ENCODE measurements around the gene HOXD3. TPM values are rescaled to one million over a fixed set of nuclear protein-coding genes. Genes with fewer than 3 reads are reported as not detected.

Gene HOXD3
- total RNA-seq, 4 donors from 2014 or later = 1.8 to 2.7 (median 2.2) TPM

GRCh38 chr2:176139661-176140512 is 17.2 kb upstream of the HOXD3 start:
- Histone ChIP-seq H3K36me3 (no peaks in the 10 kb centered on the region), H3K27ac (peak overlapping the region in 3 of 4 donors; percentile 58 to 59 (median 59)), H3K4me1 (peaks cover 0 to 35% (median 15%) of the 10 kb centered on the region in 3 donors), H3K4me3 (peak overlapping the region in 1 of 2 donors; percentile 52), H3K9me3 (no peaks in the 10 kb centered on the region), H3K27me3 (peaks cover 95% of the 10 kb centered on the region)
- 13 to 21% methylated on average over 23 to 34 of the region's 41 CpGs for WGBS, 2 donors (ENCODE audit: low coverage in 1 of 2)
- no peak for TF ChIP-seq EP300 (IDR thresholded peaks at IDR 0.05)
- TF ChIP-seq POLR2A (IDR thresholded peaks at IDR 0.05) = no peak
- TF ChIP-seq POLR2AphosphoS5 (IDR thresholded peaks at IDR 0.05) = no peak
- TF ChIP-seq CTCF (IDR thresholded peaks at IDR 0.05) = no peak
- no peak for ATAC-seq

- H3K27ac ChIP-seq = peak overlapping the region in 3 of 4 donors; percentile 58 to 59 (median 59)
- 37 to 41% methylated on average over 7 of the region's 48 CpGs for WGBS, 2 donors (ENCODE audit: low coverage in 1 of 2)
- peaks cover 95% of the 10 kb centered on the region for H3K27me3 ChIP-seq
Observed at GRCh38 chr2:176140513-176141317, 16.4 kb upstream of the HOXD3 start.

GRCh38 chr2:176142281-176142680 is 14.8 kb upstream of the HOXD3 start:
- TF ChIP-seq POLR2AphosphoS5 (IDR thresholded peaks at IDR 0.05) (no peak), EP300 (IDR thresholded peaks at IDR 0.05) (no peak), CTCF (IDR thresholded peaks at IDR 0.05) (no peak), POLR2A (IDR thresholded peaks at IDR 0.05) (no peak)
- no peak for ATAC-seq
- Histone ChIP-seq H3K4me1 (peaks cover 0 to 23% (median 8%) of the 10 kb centered on the region in 3 donors), H3K36me3 (no peaks in the 10 kb centered on the region), H3K27ac (no peak overlapping the region), H3K4me3 (no peak overlapping the region), H3K9me3 (no peaks in the 10 kb centered on the region), H3K27me3 (peaks cover 95% of the 10 kb centered on the region)
- 80% methylated on average over 1 of the region's 2 CpGs; no CpG with 5 or more reads in 1 of the 2 donors for WGBS, 2 donors (ENCODE audit: low coverage in 1 of 2)

More at GRCh38 chr2:176140513-176141317, 16.4 kb upstream of the HOXD3 start:
- H3K9me3 ChIP-seq = no peaks in the 10 kb centered on the region
- peak; percentile 81 for ATAC-seq
- peak overlapping the region; percentile 5 to 52 for H3K4me3 ChIP-seq
- TF ChIP-seq POLR2AphosphoS5 (IDR thresholded peaks at IDR 0.05) (no peak), POLR2A (IDR thresholded peaks at IDR 0.05) (no peak), EP300 (IDR thresholded peaks at IDR 0.05) (no peak), CTCF (IDR thresholded peaks at IDR 0.05) (peak; percentile 71 to 89 (median 88))
- H3K4me1 ChIP-seq = peaks cover 0 to 35% (median 15%) of the 10 kb centered on the region in 3 donors
- no peaks in the 10 kb centered on the region for H3K36me3 ChIP-seq

GRCh38 chr2:176145085-176145969 is 11.8 kb upstream of the HOXD3 start:
- Histone ChIP-seq H3K9me3 (no peaks in the 10 kb centered on the region), H3K27ac (no peak overlapping the region), H3K4me1 (peaks cover 0 to 11% (median under 1%) of the 10 kb centered on the region in 3 donors), H3K4me3 (no peak overlapping the region), H3K27me3 (peaks cover 95% of the 10 kb centered on the region), H3K36me3 (no peaks in the 10 kb centered on the region)
- WGBS, 2 donors (ENCODE audit: low coverage in 1 of 2) = 42 to 71% methylated on average over 3 to 4 of the region's 4 CpGs
- ATAC-seq = no peak
- TF ChIP-seq POLR2AphosphoS5 (IDR thresholded peaks at IDR 0.05) (no peak), EP300 (IDR thresholded peaks at IDR 0.05) (no peak), CTCF (IDR thresholded peaks at IDR 0.05) (no peak), POLR2A (IDR thresholded peaks at IDR 0.05) (no peak)

Measured in gastroesophageal sphincter (tissue), 4 donors.